Osteoblast (primary cell): ENCODE data around the gene KRT73. TPM values are rescaled to one million over a fixed set of nuclear protein-coding genes. Genes with fewer than 3 reads are reported as not detected.

Source experiments
- DNase-seq: peaks from one replicate; pipeline ENCODE4 v3.0.0; 2011; ENCODE audit warnings: low spot score, mixed read lengths; ENCODE audit not compliant: insufficient read length; ENCODE audit errors: missing footprints
- H2AFZ ChIP-seq: 2 replicates; pipeline ENCODE4 v1.6.0; 2011; ENCODE audit warnings: mild to moderate bottlenecking, low read length
- H3K27ac ChIP-seq: 2 replicates; pipeline ENCODE4 v1.5.1; 2011; ENCODE audit warnings: mild to moderate bottlenecking, low read depth, low read length, moderate library complexity
- H3K27me3 ChIP-seq: 2 replicates; pipeline ENCODE4 v1.6.0; 2012; ENCODE audit warnings: mild to moderate bottlenecking, control low read depth, inconsistent platforms, low read length, moderate library complexity; ENCODE audit not compliant: insufficient read depth
- H3K36me3 ChIP-seq: 2 replicates; pipeline ENCODE4 v1.5.1; 2011; ENCODE audit warnings: mild to moderate bottlenecking, low read length, control low read depth, moderate library complexity; ENCODE audit not compliant: insufficient read depth
- H3K4me1 ChIP-seq: 2 replicates; pipeline ENCODE4 v1.5.1; 2011; ENCODE audit warnings: mild to moderate bottlenecking, low read length, control low read depth, moderate library complexity; ENCODE audit not compliant: insufficient read depth
- H3K4me2 ChIP-seq: 2 replicates; pipeline ENCODE4 v1.6.0; 2011; ENCODE audit warnings: mild to moderate bottlenecking, low read length; ENCODE audit not compliant: insufficient read depth
- H3K4me3 ChIP-seq: fragments of 200-600 bp; sonication (generic); 3 replicates; pipeline ENCODE4 v1.5.1; 2012; ENCODE audit warnings: mild to moderate bottlenecking, low read length, inconsistent platforms; ENCODE audit not compliant: insufficient read depth
- H3K79me2 ChIP-seq: 2 replicates; pipeline ENCODE4 v1.6.0; 2012; ENCODE audit warnings: mild to moderate bottlenecking, low read length, control low read depth, inconsistent platforms; ENCODE audit not compliant: insufficient read depth
- H3K9me3 ChIP-seq: 2 replicates; pipeline ENCODE4 v1.5.1; 2011; ENCODE audit warnings: low read depth, low read length, control low read depth
- H4K20me1 ChIP-seq: 2 replicates; pipeline ENCODE4 v1.6.0; 2012; ENCODE audit warnings: mild to moderate bottlenecking, low read length, control low read depth; ENCODE audit not compliant: insufficient read depth
- total RNA-seq: library from RNA; depleted of rRNA; stranded (reverse); fragments of >200 nt; gene quantifications from 2 replicates; pipeline ENCODE4 v1.2.3, GENCODE V29; 2012
- TF ChIP-seq, protein P1 (sequence below): IDR thresholded peaks from 2 replicates; pipeline ENCODE4 v1.5.1; 2011; ENCODE audit warnings: mild to moderate bottlenecking, low read depth, low read length, moderate library complexity; ENCODE audit errors: extremely low read depth

KRT73 gene
- total RNA-seq, 1 donor = not detected

DNA sequence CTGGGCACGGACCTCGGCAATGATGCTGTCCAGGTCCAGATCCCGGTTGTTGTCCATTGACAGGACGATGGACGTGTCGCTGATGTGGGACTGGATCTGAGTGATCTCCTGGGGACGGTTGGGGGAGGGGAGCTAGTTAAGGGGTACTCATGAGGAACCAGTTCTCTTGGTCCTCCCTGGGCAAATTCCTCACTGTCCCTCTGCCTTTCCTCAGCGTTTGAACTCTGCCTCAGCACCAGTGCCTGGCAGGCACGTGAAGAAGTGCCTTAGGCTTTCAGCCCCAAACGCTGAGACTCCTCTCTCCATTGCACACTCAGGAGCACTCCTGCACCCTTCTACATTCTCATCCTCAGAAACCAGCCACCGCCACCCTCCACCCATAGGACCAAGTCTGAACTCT, 26.8 kb downstream of the KRT73 start:
- TF ChIP-seq, protein P1, sequence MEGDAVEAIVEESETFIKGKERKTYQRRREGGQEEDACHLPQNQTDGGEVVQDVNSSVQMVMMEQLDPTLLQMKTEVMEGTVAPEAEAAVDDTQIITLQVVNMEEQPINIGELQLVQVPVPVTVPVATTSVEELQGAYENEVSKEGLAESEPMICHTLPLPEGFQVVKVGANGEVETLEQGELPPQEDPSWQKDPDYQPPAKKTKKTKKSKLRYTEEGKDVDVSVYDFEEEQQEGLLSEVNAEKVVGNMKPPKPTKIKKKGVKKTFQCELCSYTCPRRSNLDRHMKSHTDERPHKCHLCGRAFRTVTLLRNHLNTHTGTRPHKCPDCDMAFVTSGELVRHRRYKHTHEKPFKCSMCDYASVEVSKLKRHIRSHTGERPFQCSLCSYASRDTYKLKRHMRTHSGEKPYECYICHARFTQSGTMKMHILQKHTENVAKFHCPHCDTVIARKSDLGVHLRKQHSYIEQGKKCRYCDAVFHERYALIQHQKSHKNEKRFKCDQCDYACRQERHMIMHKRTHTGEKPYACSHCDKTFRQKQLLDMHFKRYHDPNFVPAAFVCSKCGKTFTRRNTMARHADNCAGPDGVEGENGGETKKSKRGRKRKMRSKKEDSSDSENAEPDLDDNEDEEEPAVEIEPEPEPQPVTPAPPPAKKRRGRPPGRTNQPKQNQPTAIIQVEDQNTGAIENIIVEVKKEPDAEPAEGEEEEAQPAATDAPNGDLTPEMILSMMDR = no peak
- no peaks in the 10 kb centered on the region for H3K4me1 ChIP-seq
- no peaks in the 10 kb centered on the region for H3K9me3 ChIP-seq

DNA sequence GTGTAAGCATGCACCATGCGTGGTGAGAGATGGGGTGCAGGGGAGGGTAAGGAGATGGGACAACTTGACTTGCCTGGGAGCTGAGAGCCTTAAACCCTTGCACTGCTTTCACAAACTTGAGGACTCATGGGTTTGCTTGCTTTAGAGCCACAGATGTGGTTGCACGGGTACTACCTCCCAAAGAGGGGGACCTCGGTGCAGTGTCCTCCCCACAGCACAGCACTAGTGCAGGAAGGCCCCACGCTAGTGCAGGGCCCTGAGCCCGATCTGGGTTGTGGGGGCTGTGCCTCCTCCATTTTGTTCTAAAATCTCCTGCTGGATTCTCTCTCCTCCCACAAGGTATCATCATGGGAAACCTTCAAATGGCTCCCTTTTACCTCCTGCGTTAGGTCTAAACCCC, 28.3 kb downstream of the KRT73 start:
- H3K4me1 ChIP-seq = no peaks in the 10 kb centered on the region

More for the DNA sequence above, 26.8 kb downstream of the KRT73 start:
- Histone ChIP-seq H3K4me3 (no peak overlapping the region), H4K20me1 (no peaks in the 10 kb centered on the region), H3K27ac (no peak overlapping the region), H2AFZ (no peak overlapping the region), H3K4me2 (no peak overlapping the region), H3K27me3 (peaks cover 17% of the 10 kb centered on the region), H3K36me3 (no peaks in the 10 kb centered on the region), H3K79me2 (no peaks in the 10 kb centered on the region)
- no peak for DNase-seq

DNA sequence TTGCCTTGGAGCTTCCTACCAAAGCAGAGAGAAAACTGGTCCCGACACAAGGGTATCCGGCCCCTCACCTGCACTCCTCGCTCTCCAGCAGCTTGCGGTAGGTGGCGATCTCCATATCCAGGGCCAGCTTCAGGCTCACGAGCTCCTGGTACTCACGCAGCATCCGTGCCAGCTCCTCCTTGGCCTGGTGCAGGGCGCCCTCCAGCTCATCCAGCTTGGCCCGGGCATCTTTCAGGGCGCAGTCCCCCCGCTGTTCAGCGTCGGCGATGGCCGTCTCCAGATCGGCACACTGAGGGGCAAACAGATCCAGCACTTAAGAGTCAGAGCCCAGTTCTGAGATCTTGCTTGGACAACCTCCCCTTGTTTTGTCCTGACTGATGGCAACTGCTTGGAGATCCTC, 30.8 kb downstream of the KRT73 start:
- Histone ChIP-seq H3K27ac (no peak overlapping the region), H4K20me1 (no peaks in the 10 kb centered on the region), H3K27me3 (peaks cover 11% of the 10 kb centered on the region), H3K79me2 (no peaks in the 10 kb centered on the region), H3K4me3 (no peak overlapping the region), H3K36me3 (no peaks in the 10 kb centered on the region), H3K4me2 (no peak overlapping the region), H3K4me1 (no peaks in the 10 kb centered on the region), H3K9me3 (no peaks in the 10 kb centered on the region), H2AFZ (no peak overlapping the region)
- TF ChIP-seq, protein P1 = no peak
- DNase-seq = no peak

More for the DNA sequence above, 28.3 kb downstream of the KRT73 start:
- H3K79me2 ChIP-seq = no peaks in the 10 kb centered on the region
- no peak overlapping the region for H2AFZ ChIP-seq
- no peak overlapping the region for H3K4me2 ChIP-seq
- no peak overlapping the region for H3K4me3 ChIP-seq
- no peak overlapping the region for H3K27ac ChIP-seq
- no peaks in the 10 kb centered on the region for H4K20me1 ChIP-seq
- H3K27me3 ChIP-seq = peaks cover 18% of the 10 kb centered on the region
- H3K9me3 ChIP-seq = no peaks in the 10 kb centered on the region
- DNase-seq = no peak
- TF ChIP-seq, protein P1 = no peak
- H3K36me3 ChIP-seq = no peaks in the 10 kb centered on the region

DNA sequence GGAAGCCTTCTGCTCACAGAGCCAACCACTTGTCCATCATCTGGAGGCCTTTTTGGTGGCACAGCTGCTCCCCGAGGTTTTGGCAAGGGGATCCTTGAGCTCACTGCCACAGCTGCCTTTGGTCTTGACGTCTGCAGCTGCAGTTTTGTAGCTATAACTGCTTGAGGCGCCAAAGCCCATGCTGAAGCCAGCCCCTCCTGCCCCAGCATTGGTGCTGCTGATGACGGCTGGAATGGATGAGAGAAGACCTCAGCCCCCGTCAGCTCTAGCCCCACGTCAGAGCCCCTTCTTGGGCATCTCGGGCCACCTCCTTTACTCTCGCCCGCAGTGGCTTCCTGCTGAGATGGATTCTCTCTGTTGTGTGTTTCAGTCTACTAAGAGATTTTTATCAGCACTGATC, 32.4 kb downstream of the KRT73 start:
- Histone ChIP-seq H3K4me1 (no peaks in the 10 kb centered on the region), H3K4me2 (no peak overlapping the region), H3K4me3 (no peak overlapping the region), H3K27ac (no peak overlapping the region), H4K20me1 (no peaks in the 10 kb centered on the region), H3K9me3 (no peaks in the 10 kb centered on the region), H3K79me2 (no peaks in the 10 kb centered on the region), H3K36me3 (no peaks in the 10 kb centered on the region), H2AFZ (no peak overlapping the region), H3K27me3 (peaks cover 14% of the 10 kb centered on the region)
- TF ChIP-seq, protein P1 = no peak
- DNase-seq = no peak
